IPS-NIHi7 (cell line): ENCODE data around the gene ITGA2.

Experiments
- DNase-seq: peaks from one replicate; pipeline ENCODE4 v3.0.0; 2012; ENCODE audit warnings: mixed read lengths; ENCODE audit errors: extremely low spot score

ITGA2 gene

DNA sequence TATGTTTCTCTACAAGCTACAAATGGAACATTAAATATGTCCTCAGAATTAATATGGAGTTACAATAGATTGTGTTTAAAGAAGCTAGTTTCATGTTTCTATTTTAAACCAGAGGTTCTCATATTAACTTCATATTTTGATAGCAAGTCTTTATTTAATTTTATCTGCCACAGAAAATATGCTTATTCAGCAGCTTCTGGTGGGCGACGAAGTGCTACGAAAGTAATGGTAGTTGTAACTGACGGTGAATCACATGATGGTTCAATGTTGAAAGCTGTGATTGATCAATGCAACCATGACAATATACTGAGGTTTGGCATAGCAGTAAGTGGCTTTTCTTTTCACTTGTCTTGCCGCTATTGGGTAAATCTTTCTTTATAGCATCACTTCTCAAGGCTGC, 66.2 kb downstream of the ITGA2 start:
- DNase-seq: no peak

DNA sequence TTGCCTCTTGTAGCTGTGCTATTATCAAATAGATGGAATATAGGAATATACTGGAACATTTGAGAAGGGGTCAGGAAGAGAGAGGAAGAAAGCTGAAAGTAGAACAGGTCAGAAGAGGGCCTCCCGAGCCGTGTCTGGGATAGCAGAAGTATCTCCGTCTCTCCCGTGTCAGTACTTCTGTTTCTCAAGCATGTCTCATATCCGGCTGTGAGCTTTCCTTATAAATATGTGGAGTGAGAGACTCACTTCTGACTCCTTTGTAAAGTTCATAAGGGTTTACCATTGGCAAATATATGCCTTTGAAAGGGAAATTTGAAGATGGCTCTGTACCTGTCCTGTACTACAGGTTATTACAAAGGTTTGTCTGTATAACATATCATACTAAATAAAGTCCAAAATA, 70.1 kb downstream of the ITGA2 start:
- DNase-seq: no peak

DNA sequence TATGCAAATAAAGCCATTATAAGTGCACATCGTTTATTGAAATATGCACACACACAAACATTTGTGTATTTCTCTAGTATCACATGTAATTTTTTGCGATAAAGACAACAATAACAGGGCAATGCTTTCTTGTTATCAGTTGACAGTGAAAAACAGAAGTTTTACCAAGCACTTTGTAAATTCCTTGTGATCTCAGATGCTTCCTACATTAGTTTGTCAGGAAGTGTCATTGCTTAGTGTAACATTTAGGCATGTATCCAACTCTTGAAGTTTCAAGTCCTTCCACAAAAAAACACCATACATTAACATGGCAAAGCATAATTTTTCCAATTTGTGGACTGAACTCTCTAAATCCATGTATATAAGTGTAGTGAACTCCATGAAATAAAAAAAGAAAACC, 74.0 kb downstream of the ITGA2 start:
- DNase-seq: no peak

DNA sequence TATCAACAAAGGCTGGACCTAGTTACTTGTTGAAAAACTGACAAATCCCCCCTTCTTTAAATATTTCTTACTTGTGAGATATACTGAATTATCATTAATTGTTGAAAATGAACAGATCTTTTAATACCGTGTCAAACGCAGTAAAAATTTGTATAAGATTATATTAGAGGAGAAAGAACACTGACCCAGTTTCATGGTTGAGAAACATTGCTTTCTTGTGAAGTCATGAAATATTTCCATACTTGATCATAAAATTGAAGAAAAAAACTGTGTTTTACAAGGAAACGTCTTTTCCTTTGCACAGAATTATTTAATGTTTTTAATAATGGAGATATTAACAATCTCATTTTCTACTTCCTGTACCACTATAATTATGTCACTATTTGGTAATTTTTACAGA, 74.6 kb downstream of the ITGA2 start:
- no peak for DNase-seq

DNA sequence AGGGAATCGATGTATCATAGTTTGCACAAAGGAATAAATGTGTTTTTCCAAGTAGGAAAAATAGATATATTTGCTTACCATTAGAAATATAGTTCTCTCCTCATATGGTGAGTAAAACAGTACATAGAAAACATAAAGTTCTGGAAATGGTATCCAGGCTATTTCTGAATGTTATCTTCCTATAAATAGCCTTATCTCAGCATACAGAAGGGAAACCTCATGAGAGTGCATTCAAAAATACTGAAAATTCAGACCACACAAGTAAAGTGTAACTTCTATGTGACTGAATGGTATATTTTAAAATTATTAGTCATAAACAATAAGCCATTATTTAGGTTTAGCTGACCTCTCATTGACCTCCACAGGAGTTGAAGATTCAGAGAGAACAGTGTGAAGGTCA, 76.9 kb downstream of the ITGA2 start:
- no peak for DNase-seq

DNA sequence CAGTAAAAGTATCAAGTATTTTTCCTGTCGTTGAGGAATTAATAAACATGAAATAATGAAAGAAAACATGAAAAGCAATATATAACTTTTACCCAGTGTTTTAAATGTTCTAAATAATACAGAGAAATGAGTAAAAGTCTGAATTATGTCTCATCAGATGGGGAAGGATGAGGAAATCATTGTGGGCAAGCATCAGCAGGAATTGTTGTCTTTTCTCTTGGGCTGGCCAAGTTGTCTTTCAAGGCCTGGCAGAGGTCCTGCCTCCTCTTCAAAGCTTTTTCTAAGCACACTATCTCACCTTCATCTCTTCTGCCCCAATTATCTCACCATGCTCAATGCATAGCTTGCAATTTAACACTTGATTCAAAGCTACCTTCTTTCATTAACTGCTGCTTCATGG, 78.5 kb downstream of the ITGA2 start:
- DNase-seq: no peak

DNA sequence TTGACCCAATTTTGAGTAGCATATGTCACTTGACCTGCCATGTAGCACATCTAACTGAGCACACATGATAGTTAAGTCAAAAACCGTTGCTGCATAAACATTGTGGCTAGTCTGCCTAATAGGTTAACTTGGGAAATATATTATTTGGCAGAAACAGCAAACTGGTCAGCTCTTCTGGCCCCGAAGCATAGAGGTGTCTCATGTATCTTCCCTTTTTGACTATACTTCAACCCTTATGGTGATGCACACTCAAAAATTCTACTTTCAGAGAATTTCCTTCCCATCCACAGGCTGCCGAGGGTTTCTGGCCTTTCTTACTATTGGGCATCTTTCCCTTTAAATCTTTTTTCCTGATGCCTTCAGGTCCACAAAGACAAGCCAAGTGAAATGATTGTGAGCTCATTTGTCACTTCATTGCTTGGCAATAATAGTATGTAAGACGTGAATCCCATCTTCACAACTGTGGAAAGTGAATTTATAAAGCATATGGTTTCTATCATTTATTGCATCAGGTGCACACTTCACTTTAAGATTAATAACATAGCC, 79.2 kb downstream of the ITGA2 start:
- DNase-seq: no peak

DNA sequence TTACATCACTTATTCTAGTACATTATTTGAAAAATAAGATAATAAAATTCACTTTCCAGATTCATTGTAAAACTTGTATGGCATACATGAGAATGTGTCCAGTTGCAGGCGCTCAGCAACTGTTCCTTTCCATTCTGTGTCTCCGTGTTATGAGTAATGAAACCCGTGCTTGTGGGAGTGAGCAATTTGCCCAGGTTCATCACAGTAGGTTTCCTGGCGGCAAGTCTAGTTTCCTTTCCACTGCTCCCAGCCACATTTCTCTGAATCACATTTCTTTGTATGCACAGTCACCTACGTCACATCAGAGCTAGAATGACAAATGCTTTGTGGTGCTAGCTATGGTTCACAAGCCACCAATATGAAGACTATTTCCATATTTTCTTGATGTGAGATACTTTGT, 80.5 kb downstream of the ITGA2 start:
- DNase-seq: no peak

DNA sequence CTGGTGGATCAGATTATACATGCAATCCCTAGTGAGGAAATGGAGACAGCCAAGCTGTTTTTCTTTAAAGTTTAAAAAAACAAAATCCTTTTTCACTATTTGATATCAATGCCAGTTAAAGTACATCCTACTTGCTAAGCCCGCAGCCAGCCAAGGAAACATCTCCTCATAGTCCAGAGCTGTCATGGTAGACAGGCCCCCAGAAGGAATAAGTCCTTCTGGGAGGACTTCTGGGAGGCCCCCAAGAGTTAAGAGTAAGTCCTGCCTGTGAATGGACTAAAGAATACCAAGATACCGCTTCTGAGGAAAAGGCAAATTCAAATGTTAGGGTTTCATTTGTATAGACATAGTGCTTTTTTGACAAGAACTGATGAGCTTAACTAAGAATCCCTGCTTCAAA, 82.1 kb downstream of the ITGA2 start:
- no peak for DNase-seq

DNA sequence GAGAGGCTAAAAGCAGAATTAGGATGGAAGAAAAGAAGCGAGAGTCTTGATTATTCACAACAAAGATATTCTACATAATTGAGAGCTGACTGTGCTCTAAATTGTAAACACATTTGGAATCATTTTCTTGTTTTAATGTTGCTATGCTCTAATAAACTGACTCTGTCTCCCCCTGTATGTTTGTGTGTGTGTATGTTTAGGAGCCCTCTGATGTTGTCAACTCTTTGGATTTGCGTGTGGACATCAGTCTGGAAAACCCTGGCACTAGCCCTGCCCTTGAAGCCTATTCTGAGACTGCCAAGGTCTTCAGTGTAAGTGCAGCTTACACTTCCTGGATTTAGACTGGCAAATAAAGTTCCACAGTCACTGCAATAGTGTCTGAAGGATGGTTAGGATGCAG, 82.6 kb downstream of the ITGA2 start:
- no peak for DNase-seq

DNA sequence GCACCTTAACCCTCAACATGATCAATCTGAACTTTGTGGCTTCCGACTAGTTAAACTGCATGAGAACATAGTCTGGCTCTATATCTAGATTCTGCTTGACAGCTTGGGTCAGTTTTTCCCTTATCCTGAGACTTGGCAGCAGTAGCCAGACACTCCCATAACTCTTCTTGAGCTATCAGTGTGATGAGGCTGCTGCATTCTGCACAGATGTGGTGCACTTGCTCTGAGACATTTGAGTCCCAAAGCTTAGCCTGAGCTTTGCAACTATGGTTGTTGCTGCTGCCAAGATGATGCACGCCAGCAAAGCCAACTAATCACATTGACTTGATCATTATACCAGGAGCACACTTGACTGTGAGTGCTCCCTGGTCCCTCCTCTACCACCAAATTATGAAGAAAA, 84.2 kb downstream of the ITGA2 start:
- DNase-seq: no peak

DNA sequence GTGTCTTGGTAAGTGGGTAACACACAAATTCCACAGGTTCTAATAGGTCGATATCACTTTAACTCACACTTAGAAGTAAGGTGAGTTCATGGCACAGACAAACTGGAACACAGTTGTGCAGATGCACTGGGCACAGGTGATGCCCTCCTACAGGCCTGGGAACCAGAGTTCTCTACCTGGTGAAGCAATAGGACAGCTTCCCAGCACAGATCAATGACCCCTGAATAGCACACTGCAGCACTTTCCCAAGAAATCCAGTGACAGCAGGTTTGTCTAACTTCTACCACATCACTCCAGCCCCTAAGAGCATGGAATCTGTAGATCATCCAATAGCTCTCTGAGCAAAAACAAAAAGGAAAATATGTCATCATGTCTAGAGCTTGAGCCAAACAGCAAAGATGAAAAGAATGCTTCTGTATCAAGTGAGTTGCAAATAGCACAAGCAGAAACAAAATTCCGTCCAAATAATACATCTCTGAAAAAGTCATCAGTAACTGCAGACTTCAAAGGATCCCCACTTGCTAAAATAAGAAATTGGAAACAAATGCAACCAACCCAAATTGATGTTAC, 86.9 kb downstream of the ITGA2 start:
- no peak for DNase-seq

DNA sequence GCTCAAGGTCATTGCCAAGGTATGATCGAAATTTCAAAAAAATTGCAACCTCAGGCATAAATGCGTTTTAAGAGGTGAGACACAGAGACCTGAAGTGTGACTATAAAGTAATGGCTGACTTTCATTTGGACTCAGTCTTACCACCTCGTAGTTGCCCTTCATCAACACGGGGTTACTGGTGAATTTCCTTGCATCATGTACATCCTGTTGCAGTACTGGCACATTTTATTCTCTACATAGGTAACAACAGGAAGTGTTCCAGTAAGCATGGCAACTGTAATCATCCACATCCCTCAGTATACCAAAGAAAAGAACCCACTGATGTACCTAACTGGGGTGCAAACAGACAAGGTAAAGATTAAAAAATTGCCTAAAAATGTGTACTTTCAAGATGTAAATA, 91.1 kb downstream of the ITGA2 start:
- no peak for DNase-seq

DNA sequence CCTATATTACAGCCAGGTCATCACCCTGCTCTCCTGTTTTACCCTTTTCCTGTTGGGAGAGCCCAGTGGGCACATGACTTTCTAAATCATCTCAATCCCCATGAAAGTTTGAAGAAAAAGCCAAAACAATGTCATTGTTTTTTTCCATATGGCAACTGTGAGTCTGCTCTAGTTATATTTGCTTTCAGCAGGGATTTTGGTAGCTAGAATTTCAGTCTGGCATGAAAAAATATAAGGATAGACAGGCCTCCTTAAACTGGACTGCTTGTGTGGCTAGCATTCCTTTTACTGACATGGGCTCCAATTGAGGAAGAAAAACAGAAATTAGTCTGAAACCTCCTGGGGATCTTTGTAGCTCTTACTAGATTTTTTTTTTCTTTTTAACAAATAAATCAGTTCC, 94.8 kb downstream of the ITGA2 start:
- no peak for DNase-seq

DNA sequence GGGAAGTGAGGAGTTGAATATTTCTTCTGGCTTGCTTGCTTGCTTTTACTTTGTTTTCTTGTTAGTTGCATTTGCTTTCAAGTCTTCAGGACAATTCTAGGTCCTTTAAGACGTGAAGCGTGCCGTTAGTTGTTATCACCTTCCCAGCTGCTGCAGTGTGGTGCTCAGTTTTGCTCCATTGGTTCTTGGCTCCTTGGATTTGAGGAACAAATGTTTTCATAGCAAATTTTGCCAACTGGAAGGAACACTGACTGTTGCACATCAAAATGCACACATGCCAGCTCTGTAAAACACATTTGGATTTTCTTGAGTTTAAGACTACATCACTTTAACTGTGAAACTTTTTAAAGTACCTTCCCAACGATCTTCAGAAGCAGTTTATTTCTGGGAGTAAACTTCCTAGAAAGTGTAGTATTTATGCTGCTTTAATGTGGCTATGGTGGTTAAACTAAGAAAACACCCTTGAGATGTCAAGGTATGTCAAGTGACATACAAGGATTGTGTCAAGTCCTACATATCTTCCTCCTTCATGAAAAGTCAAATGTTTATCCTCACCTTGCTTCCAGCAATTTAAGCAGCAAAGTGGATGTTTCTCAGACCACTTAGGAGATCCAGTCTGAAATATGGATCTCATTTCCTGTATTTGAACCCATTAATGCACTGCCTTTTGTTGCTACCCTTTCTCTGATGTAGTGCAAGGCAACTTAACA, 95.5 kb downstream of the ITGA2 start:
- no peak for DNase-seq

DNA sequence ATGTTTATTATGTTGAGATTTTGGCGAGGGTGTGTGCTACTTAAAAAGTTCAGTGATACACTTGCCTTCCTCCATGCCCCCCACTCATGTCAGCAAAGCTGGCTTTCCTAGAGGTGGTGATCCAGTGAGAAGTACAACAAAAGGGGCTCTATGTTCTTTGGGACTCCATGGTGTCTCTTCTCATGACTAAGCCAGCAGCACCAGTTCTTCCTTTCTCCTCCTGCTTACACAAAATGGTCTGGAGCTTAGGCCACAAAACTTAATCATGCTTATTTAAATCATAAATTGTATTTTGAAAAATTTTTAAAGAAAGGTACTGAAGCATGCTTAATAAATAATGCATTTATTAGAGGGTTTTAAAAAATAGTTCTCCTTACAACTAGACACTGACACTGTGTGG, 98.0 kb downstream of the ITGA2 start:
- DNase-seq: no peak

DNA sequence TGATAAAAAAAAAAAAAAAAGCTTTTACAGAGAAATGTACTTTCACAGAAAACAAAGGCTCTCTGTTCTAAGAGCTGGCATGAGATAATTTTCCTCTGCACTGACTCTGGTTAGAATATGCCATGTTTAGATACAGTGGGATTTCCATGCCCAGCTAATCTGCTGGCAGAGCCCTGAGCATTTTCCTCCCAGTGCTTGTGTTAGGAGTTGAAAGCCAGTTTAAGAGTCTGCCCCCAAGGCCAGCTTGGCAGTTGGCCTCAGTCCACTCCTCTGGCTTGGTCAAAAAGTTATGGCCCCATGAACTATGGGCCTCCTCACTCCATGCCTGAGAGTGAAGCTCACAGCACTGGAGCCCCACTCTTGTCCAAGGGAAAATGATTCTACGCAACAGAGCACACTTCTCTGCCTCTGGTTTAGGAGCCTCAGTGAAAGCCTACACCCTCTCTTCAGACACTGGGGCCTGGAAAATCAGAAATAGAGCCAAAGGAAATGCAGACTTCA, 98.5 kb downstream of the ITGA2 start:
- DNase-seq: no peak

DNA sequence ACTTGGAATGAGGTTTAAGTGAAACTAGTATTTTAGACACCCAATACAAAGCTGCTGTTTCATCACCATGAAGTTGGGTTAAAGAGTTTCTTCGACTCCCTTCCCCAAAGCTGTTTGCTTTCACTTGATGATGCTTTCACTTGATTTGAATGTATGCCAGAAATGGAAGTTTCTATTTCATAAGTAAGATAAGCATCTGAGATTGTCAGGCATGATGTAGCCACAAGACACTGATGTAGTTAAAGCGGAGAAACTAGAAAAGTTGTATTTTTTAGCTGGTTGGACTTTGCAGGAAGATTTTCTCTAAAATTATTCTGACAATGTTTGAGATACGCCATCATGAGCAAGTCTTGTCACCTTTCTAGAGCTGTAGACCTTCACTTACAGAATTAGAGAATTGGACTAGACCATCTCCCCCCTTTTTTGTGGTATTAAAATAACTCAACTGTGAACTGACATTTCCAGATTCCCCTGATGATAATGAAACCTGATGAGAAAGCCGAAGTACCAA, 100.4 kb downstream of the ITGA2 start:
- DNase-seq: no peak

DNA sequence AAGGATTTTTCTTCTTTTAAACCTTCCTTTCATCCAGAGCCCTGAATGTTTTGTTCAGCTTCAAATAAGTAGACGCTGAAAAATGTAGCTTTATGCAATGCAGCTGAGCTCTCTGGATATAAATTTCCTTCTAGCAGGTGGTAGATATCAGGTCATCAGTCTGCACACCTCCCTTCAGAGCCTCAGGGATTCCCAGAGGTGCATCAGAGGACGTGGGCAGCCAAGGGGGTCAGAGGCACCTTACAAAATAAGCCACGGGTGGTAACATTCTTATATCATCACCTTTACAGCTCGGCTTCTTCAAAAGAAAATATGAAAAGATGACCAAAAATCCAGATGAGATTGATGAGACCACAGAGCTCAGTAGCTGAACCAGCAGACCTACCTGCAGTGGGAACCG, 101.1 kb downstream of the ITGA2 start:
- DNase-seq: no peak

DNA sequence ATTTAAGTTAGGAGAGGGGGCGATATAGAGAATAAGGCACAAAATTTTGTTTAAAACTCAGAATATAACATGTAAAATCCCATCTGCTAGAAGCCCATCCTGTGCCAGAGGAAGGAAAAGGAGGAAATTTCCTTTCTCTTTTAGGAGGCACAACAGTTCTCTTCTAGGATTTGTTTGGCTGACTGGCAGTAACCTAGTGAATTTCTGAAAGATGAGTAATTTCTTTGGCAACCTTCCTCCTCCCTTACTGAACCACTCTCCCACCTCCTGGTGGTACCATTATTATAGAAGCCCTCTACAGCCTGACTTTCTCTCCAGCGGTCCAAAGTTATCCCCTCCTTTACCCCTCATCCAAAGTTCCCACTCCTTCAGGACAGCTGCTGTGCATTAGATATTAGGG, 102.1 kb downstream of the ITGA2 start:
- no peak for DNase-seq

DNA sequence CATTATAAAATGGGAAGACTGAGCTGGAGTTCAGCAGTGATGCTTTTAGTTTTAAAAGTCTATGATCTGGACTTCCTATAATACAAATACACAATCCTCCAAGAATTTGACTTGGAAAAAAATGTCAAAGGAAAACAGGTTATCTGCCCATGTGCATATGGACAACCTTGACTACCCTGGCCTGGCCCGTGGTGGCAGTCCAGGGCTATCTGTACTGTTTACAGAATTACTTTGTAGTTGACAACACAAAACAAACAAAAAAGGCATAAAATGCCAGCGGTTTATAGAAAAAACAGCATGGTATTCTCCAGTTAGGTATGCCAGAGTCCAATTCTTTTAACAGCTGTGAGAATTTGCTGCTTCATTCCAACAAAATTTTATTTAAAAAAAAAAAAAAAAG, 103.1 kb downstream of the ITGA2 start:
- no peak for DNase-seq

DNA sequence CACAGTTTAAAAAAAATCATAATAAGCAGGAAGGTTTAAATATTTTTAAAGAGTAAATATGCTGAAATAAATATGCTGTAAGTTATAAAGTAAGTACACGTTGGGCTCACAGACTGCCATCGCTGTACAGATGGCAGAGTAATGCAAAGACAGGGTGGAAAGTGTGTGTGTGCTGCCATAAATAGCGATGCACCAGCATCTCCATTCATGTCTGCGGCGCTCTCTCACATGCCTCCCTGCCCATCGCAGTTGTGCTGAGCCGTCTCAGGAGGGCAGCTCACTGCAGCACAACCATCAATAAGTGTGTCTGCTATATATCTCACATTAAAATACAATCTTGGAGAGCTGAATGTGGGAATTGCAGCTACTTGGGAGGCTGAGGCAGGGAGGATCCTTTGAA, 106.1 kb downstream of the ITGA2 start:
- no peak for DNase-seq

DNA sequence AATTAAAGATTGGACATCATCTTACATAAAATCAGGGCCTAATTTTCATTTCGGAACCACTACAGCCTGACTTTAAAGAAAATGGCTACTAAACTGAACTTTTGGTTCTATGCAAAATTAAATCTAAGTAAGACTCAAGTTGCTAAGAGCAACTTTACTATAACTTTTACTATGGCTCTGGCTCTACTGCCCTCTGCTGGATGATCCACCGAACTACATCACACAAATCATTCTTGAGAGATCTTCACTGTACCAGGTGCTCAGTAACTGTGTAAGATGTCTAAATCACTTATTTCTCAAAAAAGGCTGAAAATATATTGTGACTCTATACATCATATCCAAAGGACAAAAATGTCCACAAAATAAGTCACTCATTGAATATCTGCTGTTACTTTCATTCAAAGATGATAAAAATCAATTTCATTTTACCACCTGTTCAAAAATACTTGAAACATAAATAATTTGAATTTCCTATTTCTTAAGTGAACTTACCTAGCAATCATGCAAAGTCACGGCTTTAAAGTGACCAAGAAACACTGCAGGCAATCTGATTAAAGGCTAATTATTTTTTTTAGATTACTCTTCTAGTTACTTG, 106.9 kb downstream of the ITGA2 start:
- peak; percentile 43 for DNase-seq
